Measurements from ENCODE around the gene GLIS2. TPM values are rescaled to one million over a fixed set of nuclear protein-coding genes. Genes with fewer than 3 reads are reported as not detected.
A peak's percentile ranks its signal among the peaks of the same experiment; 100 is the strongest.

GLIS2 gene
- 10 to 100 TPM in 1 of 3 donors, 1 to 10 TPM in 2; 1.7 to 21.1 (median 2.9) TPM for total RNA-seq
- long read RNA-seq, donor 1, partial matches to known transcripts = 33 of 33 reads
- long read RNA-seq, donor 1, other reads (novel, unspliced or antisense) = 0 of 33 reads
- long read RNA-seq, donor 2 = 0 reads

DNA sequence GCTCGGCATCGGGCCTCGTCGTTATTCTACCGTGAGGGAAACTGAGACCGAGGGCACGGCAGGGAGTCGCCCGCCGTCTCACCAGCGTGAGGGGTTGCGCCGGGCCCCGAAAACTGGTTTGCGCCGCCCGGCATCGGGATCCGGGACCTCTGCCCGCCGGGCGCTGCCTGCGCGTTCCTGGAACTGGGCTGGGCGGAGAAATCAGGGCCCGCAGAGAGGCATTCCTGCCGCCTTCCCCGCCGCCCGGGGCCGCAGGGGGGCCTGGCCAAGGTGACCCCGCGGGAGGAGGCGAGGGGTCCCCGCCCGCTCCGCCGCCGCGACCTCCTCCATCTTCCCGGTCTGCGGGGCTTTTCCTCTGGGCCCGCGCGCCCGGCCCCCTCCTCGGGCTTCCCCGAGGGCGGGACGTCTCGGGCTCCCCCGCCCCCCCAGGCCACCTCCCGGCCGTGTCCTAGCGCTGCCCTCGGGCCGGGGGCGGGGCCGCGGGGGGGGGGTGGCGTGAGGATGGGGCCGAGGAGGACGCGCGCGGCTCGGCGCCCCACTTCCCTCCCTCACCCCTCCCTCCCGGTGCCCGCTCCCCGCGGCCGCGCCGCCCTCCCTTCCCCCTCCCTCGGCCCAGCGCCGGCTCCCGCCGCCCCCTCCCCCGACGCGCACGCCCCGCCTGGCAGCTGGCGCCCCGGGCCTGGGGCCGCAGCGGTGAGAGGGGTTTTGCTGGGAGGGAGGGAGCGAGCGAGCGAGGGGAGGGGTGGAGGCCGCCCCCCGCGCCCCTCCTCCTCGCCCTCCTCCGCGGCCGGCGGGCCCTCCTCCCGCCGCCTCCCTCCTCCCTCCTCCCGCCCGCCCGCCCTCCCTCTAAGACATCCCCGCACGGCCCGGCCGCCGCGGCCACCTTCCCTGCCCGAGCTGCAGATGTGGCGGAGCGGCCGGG, at the start of gene GLIS2:
TSS of gene GLIS2 (plus strand) at position 882 of the 922 bp plus-strand sequence. CDS start 16,214 bp downstream, outside the sequence.
- DNase-seq (peak in 1 of 3 donors; percentile 66), ATAC-seq (peak; percentile 51)
- Histone ChIP-seq H3K9me3 (no peaks in the 10 kb centered on the region), H3K4me3 (peak within 1 kb of the TSS; percentile 11), H3K4me1 (ENCODE audit: low read depth) (peaks cover 21% of the 10 kb centered on the region), H3K36me3 (ENCODE audit: low read depth) (no peaks in the 10 kb centered on the region)
- intact Hi-C loops (cut with DNase I, micrococcal nuclease) = no loop called here
- TF ChIP-seq, protein P1, sequence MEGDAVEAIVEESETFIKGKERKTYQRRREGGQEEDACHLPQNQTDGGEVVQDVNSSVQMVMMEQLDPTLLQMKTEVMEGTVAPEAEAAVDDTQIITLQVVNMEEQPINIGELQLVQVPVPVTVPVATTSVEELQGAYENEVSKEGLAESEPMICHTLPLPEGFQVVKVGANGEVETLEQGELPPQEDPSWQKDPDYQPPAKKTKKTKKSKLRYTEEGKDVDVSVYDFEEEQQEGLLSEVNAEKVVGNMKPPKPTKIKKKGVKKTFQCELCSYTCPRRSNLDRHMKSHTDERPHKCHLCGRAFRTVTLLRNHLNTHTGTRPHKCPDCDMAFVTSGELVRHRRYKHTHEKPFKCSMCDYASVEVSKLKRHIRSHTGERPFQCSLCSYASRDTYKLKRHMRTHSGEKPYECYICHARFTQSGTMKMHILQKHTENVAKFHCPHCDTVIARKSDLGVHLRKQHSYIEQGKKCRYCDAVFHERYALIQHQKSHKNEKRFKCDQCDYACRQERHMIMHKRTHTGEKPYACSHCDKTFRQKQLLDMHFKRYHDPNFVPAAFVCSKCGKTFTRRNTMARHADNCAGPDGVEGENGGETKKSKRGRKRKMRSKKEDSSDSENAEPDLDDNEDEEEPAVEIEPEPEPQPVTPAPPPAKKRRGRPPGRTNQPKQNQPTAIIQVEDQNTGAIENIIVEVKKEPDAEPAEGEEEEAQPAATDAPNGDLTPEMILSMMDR (IDR thresholded peaks at IDR 0.05) = no peak

DNA sequence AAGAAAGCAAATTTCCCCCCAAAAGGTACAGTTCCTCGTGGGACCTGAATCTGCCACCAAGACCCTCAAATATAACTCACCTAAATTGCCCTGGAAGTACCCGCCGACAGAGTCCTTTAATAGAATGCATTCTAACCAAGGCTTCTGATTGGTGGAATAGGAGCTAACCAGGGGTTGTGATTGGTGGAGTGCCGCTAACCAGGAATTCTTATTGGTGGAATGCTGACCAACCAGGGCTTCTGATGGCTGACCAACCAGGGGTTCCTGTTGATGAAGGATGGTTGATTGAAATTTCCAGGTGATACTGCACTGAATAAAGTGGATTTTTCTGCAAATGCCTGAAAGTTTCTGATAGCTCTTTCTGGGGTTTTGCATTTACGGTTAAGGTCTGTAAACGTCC, 49.5 kb upstream of the GLIS2 start:
- Histone ChIP-seq H3K9me3 (no peaks in the 10 kb centered on the region), H3K36me3 (ENCODE audit: low read depth) (no peaks in the 10 kb centered on the region), H3K4me3 (no peak overlapping the region), H3K4me1 (ENCODE audit: low read depth) (peaks cover 26% of the 10 kb centered on the region)
- TF ChIP-seq, protein P1 (IDR thresholded peaks at IDR 0.05) = no peak
- intact Hi-C loops (cut with DNase I, micrococcal nuclease) = no loop called here
- DNase-seq (no peak), ATAC-seq (no peak)

DNA sequence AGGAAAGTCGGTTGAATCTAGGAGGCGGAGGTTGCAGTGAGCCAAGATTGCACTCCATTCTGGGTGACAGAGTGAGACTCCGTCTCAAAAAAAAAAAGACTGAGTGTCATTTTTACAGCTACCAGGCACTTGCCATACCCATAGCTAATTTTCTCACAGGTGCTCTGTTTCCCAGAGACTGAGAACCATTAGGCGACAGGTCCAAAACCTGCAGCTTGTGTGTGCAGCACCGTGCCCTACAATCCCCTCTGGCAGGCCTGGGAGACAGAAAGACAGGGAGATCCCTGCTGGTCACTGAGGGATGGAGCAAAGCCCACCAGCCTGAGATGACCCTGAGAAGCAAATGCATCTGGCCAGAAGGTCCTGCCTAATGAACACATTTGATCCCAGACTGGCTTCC, 45.8 kb upstream of the GLIS2 start:
- peaks cover 9% of the 10 kb centered on the region for H3K4me1 ChIP-seq (ENCODE audit: low read depth)
- no peaks in the 10 kb centered on the region for H3K36me3 ChIP-seq (ENCODE audit: low read depth)
- TF ChIP-seq, protein P1 (IDR thresholded peaks at IDR 0.05) = no peak
- H3K9me3 ChIP-seq = no peaks in the 10 kb centered on the region
- no peak overlapping the region for H3K4me3 ChIP-seq
- DNase-seq = no peak
- intact Hi-C loops (cut with DNase I, micrococcal nuclease) = no loop called here
- no peak for ATAC-seq

DNA sequence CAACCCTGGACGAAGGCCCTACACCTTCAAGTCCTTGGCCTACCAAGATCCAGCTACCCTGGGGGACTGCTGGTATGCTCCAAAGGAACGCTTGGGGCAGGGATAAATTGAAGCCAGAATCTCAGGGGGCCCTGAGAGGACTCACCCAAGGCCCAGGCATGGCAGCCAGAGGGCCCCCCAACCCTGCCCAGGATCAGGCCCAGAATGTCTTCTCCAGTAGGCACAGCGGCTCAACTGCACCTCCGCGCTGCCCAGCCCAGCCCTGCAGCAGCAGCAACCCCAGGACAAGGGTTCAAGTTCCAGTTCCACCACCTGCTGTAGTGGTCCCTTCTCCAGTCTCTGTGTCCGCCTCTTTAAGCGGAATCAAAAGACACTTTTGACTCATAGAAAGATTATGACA, 45.3 kb upstream of the GLIS2 start:
- no peaks in the 10 kb centered on the region for H3K36me3 ChIP-seq (ENCODE audit: low read depth)
- ATAC-seq = no peak
- TF ChIP-seq, protein P1 (IDR thresholded peaks at IDR 0.05) = no peak
- no peaks in the 10 kb centered on the region for H3K9me3 ChIP-seq
- DNase-seq = no peak
- intact Hi-C loops (cut with DNase I, micrococcal nuclease) = no loop called here
- H3K4me3 ChIP-seq = no peak overlapping the region
- H3K4me1 ChIP-seq (ENCODE audit: low read depth) = peaks cover 9% of the 10 kb centered on the region

DNA sequence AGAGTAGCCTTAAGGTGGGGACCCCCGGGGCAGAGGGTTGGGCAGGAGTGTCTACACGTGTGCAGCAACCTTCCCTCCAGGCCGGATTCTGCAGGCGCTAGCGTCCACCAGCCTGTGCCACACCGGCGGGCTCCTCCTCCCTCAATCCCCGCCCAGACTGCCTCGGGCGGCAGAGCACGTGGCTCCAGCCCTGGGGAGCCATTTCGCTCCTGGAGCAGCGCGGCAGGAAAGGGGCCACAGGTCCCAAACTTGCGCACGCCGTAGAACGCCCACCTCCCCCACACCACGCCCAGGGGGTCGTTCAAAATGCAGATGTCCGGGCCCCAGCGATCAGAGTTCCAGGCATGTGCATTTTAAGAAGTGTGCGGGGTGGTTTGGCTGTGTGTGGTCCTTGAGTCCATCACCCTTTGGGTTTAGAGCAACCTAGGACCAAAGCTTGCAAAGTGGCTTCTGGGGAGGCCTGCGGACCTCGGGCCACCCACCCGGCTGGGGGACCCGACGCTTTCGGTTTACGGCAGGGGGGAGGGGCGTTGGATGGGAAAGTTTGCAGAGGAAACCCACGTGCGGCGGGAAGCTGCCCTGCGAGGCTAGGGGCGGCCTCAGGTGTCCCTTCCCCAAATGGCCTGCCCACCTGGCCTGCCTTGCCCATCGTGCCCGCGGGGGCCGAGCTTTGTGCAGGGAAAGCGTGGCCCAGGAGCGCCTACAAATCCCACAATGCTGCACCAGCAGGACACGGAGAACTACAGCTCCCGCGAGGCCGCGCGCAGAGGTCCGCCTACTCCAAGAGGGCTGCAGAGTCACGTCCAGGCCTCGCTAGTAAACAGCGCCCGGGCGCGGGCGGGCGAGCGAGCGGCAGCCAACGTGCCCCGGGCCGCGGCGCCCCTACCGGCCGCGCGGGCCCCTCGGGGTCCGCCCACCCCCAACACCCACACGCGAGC, 44.4 kb upstream of the GLIS2 start:
- intact Hi-C loops (cut with DNase I, micrococcal nuclease) = no loop called here
- DNase-seq (peak; percentile 94 to 97 (median 95)), ATAC-seq (peak; percentile 88)

More for the DNA sequence above, 44.4 kb upstream of the GLIS2 start:
- Histone ChIP-seq H3K4me1 (ENCODE audit: low read depth) (peaks cover 9% of the 10 kb centered on the region), H3K36me3 (ENCODE audit: low read depth) (no peaks in the 10 kb centered on the region), H3K9me3 (no peaks in the 10 kb centered on the region), H3K4me3 (peak overlapping the region; percentile 67)
- TF ChIP-seq, protein P1 (IDR thresholded peaks at IDR 0.05) = no peak

Measured in mucosa of descending colon (tissue), 3 donors.